Stimulated activated CD8-positive, alpha-beta memory T cell treated with anti-CD3 and anti-CD28 coated beads, Interleukin-12 subunit alpha, Interleukin-12 subunit beta, amount 100 ng/mL, for 24 hours (primary cell): ENCODE measurements around the gene LCAT.
"Not testable (repeated sequence)": the region's sequence is repeated elsewhere in the genome, so short reads cannot be mapped to it uniquely, and the experiment has no call there.

Source experiments
- DNase-seq: peaks from one replicate; pipeline ENCODE4 v3.0.0-alpha.2; 2020; ENCODE audit errors: extremely low read depth

The LCAT gene

GRCh38 chr16:67946966-67947558, 3.1 kb upstream of the LCAT start:
- no peak for DNase-seq

- DNase-seq: no peak
These were observed 2.2 kb upstream of the LCAT start for GRCh38 chr16:67946128-67946569.

GRCh38 chr16:67945392-67945933, 1.5 kb upstream of the LCAT start:
- DNase-seq: no peak

- DNase-seq: no peak
These were observed 921 bp upstream of the LCAT start for GRCh38 chr16:67944690-67945391.

GRCh38 chr16:67943256-67943618, 683 bp downstream of the LCAT start:
- DNase-seq: no peak

GRCh38 chr16:67942510-67943255, 1.2 kb downstream of the LCAT start:
- DNase-seq: no peak

GRCh38 chr16:67942200-67942509, 1.8 kb downstream of the LCAT start:
- DNase-seq: no peak

- no peak for DNase-seq
These were observed 2.3 kb downstream of the LCAT start for GRCh38 chr16:67941469-67942199.

GRCh38 chr16:67940446-67941089, 3.4 kb downstream of the LCAT start:
- no peak for DNase-seq

GRCh38 chr16:67939507-67940445, 4.1 kb downstream of the LCAT start:
- DNase-seq: no peak

- not testable (repeated sequence) for DNase-seq
These were observed 6.2 kb downstream of the LCAT start for GRCh38 chr16:67937713-67938112.

- peak; percentile 31 for DNase-seq
These were observed 6.9 kb downstream of the LCAT start for GRCh38 chr16:67936880-67937605.

GRCh38 chr16:67936124-67936879, 7.6 kb downstream of the LCAT start, which contains the start of gene PSMB10:
TSS of gene PSMB10 (minus strand) at chr16:67936850. CDS start at chr16:67936749, 101 bp downstream.
- no peak for DNase-seq

- DNase-seq: peak; percentile 91
These were observed 8.4 kb downstream of the LCAT start for GRCh38 chr16:67935402-67936123.

- DNase-seq: no peak
These were observed 8.9 kb downstream of the LCAT start for GRCh38 chr16:67935101-67935401.

- DNase-seq: no peak
These were observed 9.4 kb downstream of the LCAT start for GRCh38 chr16:67934306-67935100.

- no peak for DNase-seq
These were observed 10.1 kb downstream of the LCAT start for GRCh38 chr16:67933805-67934204.

- no peak for DNase-seq
These were observed 11.5 kb downstream of the LCAT start for GRCh38 chr16:67932462-67932840.
